SK-N-MC (cell line): ENCODE data around the gene VTI1B.

Source experiments
- EZH2 ChIP-seq: fragments of 200-600 bp; sonication (generic); IDR thresholded peaks from one replicate; pipeline ENCODE4 v1.6.1; 2017; ENCODE audit warnings: antibody characterized with exemption
- FOXP2 ChIP-seq: optimal IDR thresholded peaks from 2 replicates; pipeline ENCODE3; 2011; ENCODE audit warnings: mild to moderate bottlenecking, moderate library complexity; ENCODE audit not compliant: insufficient read depth; ENCODE audit errors: extremely low read length, control extremely low read depth
- POLR2AphosphoS5 ChIP-seq: IDR thresholded peaks from 2 replicates; pipeline ENCODE4 v1.6.1; 2012; ENCODE audit warnings: mild to moderate bottlenecking, low read depth, low read length, borderline replicate concordance

DNA sequence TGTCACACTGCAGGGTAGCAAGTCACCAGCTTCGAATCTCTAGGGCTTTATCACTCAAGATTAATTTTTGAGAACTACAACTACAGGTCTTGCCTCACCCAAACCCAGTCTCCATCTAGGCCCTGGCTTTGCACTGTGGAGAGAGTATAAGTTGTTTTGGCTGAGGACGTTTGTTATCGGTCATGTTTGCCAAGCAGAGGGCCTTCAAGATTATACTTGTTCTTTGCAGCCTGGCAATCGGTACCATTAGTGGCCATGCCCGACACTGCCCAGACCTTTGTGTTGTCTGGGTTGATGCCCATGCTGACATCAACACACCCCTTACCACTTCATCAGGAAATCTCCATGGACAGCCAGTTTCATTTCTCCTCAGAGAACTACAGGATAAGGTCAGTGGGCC is 29.0 kb downstream of the VTI1B start:
- no peak for TF ChIP-seq EZH2
- no peak for TF ChIP-seq POLR2AphosphoS5
- no peak for TF ChIP-seq FOXP2
